OCI-LY3 (cell line): ENCODE measurements around the gene NAV2.

Experiments
- H2AFZ ChIP-seq: fragments of 200-600, 300-600 bp; shearing (Covaris generic); 2 replicates; pipeline ENCODE4 v1.6.0; 2014; ENCODE audit warnings: antibody characterized with exemption, low read depth, low read length
- H3K27ac ChIP-seq: fragments of 200-600, 300-600 bp; sonication (generic); 2 replicates; pipeline ENCODE4 v1.5.1; 2014; ENCODE audit warnings: mild to moderate bottlenecking, low read length, moderate library complexity, mixed read lengths
- H3K27me3 ChIP-seq: fragments of 200-600, 300-600 bp; sonication (generic); 2 replicates; pipeline ENCODE4 v1.6.1; 2014; ENCODE audit warnings: low read depth, low read length, mixed read lengths
- H3K36me3 ChIP-seq: fragments of 200-600, 300-600 bp; sonication (generic); replicated peaks from 2 replicates; pipeline ENCODE3; 2014; ENCODE audit warnings: low read depth, low read length, mixed read lengths
- H3K4me1 ChIP-seq: fragments of 300-600, 200-600 bp; sonication (generic); 2 replicates; pipeline ENCODE4 v1.6.1; 2014; ENCODE audit warnings: low read length, mixed read lengths
- H3K4me2 ChIP-seq: fragments of 200-600, 300-600 bp; sonication (generic); 2 replicates; pipeline ENCODE4 v1.6.1; 2014; ENCODE audit warnings: low read length, mixed read lengths
- H3K4me3 ChIP-seq: fragments of 300-600, 200-600 bp; sonication (generic); 2 replicates; pipeline ENCODE4 v1.5.1; 2014; ENCODE audit warnings: antibody characterized with exemption, mild to moderate bottlenecking, low read length, moderate library complexity
- H3K79me2 ChIP-seq: fragments of 300-600, 200-600 bp; shearing (Covaris generic); 2 replicates; pipeline ENCODE4 v1.6.1; 2014; ENCODE audit warnings: mild to moderate bottlenecking, low read length, mixed read lengths
- H3K9ac ChIP-seq: fragments of 300-600, 200-600 bp; shearing (Covaris generic); 2 replicates; pipeline ENCODE4 v1.6.0; 2014; ENCODE audit warnings: mild to moderate bottlenecking, low read length, moderate library complexity
- H3K9me3 ChIP-seq: fragments of 200-600, 300-600 bp; shearing (Covaris generic); 2 replicates; pipeline ENCODE4 v1.6.1; 2014; ENCODE audit warnings: low read length, mixed read lengths; ENCODE audit not compliant: insufficient read depth
- H4K20me1 ChIP-seq: fragments of 200-600, 300-600 bp; sonication (generic); 2 replicates; pipeline ENCODE4 v1.6.1; 2016; ENCODE audit warnings: low read length, mixed read lengths; ENCODE audit not compliant: insufficient read depth
- CTCF ChIP-seq: fragments of 200-600, 300-600 bp; sonication (generic); IDR thresholded peaks from 2 replicates; pipeline ENCODE4 v1.5.1; 2014; ENCODE audit warnings: antibody characterized with exemption, low read length, low read depth
- EZH2phosphoT487 ChIP-seq: fragments of 200-600 bp; shearing (Covaris generic); IDR thresholded peaks from 2 replicates; pipeline ENCODE4 v1.6.1; 2018; ENCODE audit warnings: antibody characterized with exemption, mixed run types, low read depth

Gene NAV2

GRCh38 chr11:19929655-19930054 lies 217.0 kb downstream of the NAV2 start:
- no peak overlapping the region for H3K27ac ChIP-seq
- H3K79me2 ChIP-seq = no peaks in the 10 kb centered on the region
- H4K20me1 ChIP-seq = no peaks in the 10 kb centered on the region; the same call in 1 of the 2 replicates
- no peaks in the 10 kb centered on the region for H3K4me1 ChIP-seq
- no peak overlapping the region for H3K4me3 ChIP-seq
- H3K4me2 ChIP-seq = no peak overlapping the region
- H2AFZ ChIP-seq = no peak overlapping the region
- TF ChIP-seq EZH2phosphoT487 (no peak), CTCF (no peak)
- H3K9ac ChIP-seq = no peak overlapping the region
- peaks cover 53% of the 10 kb centered on the region for H3K27me3 ChIP-seq
- H3K9me3 ChIP-seq = no peaks in the 10 kb centered on the region
- no peaks in the 10 kb centered on the region for H3K36me3 ChIP-seq

GRCh38 chr11:19931141-19931770 lies 218.6 kb downstream of the NAV2 start:
- Histone ChIP-seq H3K4me3 (no peak overlapping the region), H3K79me2 (no peaks in the 10 kb centered on the region), H3K36me3 (no peaks in the 10 kb centered on the region), H4K20me1 (no peaks in the 10 kb centered on the region; the same call in 1 of the 2 replicates), H3K9ac (no peak overlapping the region), H2AFZ (no peak overlapping the region), H3K27ac (no peak overlapping the region), H3K9me3 (no peaks in the 10 kb centered on the region), H3K27me3 (peaks cover 54% of the 10 kb centered on the region), H3K4me1 (no peaks in the 10 kb centered on the region), H3K4me2 (no peak overlapping the region)
- TF ChIP-seq EZH2phosphoT487 = no peak
- TF ChIP-seq CTCF = no peak

- H3K36me3 ChIP-seq = no peaks in the 10 kb centered on the region
- no peak overlapping the region for H2AFZ ChIP-seq
- no peak overlapping the region for H3K4me2 ChIP-seq
- no peaks in the 10 kb centered on the region; the same call in 1 of the 2 replicates for H4K20me1 ChIP-seq
- no peak overlapping the region for H3K4me3 ChIP-seq
- no peaks in the 10 kb centered on the region for H3K9me3 ChIP-seq
- no peak overlapping the region for H3K27ac ChIP-seq
- H3K4me1 ChIP-seq = no peaks in the 10 kb centered on the region
- peaks cover 55% of the 10 kb centered on the region for H3K27me3 ChIP-seq
- H3K9ac ChIP-seq = no peak overlapping the region
- no peaks in the 10 kb centered on the region for H3K79me2 ChIP-seq
- TF ChIP-seq CTCF (no peak), EZH2phosphoT487 (no peak)
Observed at GRCh38 chr11:19931771-19932369, 219.2 kb downstream of the NAV2 start.

- Histone ChIP-seq H3K4me3 (no peak overlapping the region), H3K79me2 (no peaks in the 10 kb centered on the region)
Observed at GRCh38 chr11:19933132-19933735, 220.6 kb downstream of the NAV2 start.

More at GRCh38 chr11:19933132-19933735, 220.6 kb downstream of the NAV2 start:
- Histone ChIP-seq H3K36me3 (no peaks in the 10 kb centered on the region), H3K27ac (no peak overlapping the region), H3K9me3 (no peaks in the 10 kb centered on the region), H3K9ac (no peak overlapping the region), H3K27me3 (peaks cover 58% of the 10 kb centered on the region), H3K4me2 (no peak overlapping the region), H2AFZ (no peak overlapping the region), H3K4me1 (no peaks in the 10 kb centered on the region), H4K20me1 (no peaks in the 10 kb centered on the region; the same call in 1 of the 2 replicates)
- TF ChIP-seq EZH2phosphoT487 = no peak
- TF ChIP-seq CTCF = no peak
